HCT116 (cell line): ENCODE results near the gene REEP5. TPM values are rescaled to one million over a fixed set of nuclear protein-coding genes. Genes with fewer than 3 reads are reported as not detected.
A peak's percentile ranks its signal among the peaks of the same experiment; 100 is the strongest.

Experiments
- ATAC-seq: fragments of 200-7000 bp; cut with Tn5 transposase; 2 replicates; pipeline ENCODE4 v1.9.1; 2020; ENCODE audit warnings: mild to moderate bottlenecking, moderate library complexity
- BruUV-seq: library from RNA; stranded (reverse); fragments of 400-500 nt; replicated peaks from 2 replicates; lab custom pipeline; 2021; lab: Mats Ljungman, UMichigan
- CTCF ChIA-PET: fragments of 300-600 bp; sonication (Branson Sonifier 250); formaldehyde crosslinking; loops from one replicate; lab custom pipeline; 2021; ENCODE audit warnings: antibody characterized with exemption; lab: Charles Lee
- POLR2A ChIA-PET: fragments of 300-600, 350-600 bp; sonication (Branson Sonifier 250); formaldehyde crosslinking; loops from one replicate; lab custom pipeline; 2021; ENCODE audit warnings: antibody characterized with exemption; lab: Charles Lee
- RAD21 ChIA-PET, 2 experiments: fragments of 300-600 bp; sonication (Branson Sonifier 250); formaldehyde crosslinking; loops; one replicate each; lab custom pipeline; 2023; ENCODE audit warnings: low total read pairs in 2 of 2; ENCODE audit not compliant: uncharacterized antibody in 2 of 2, unreplicated experiment in 2 of 2, low non-redundant PET in 1 of 2; lab: Charles Lee
- DNase-seq: peaks from one replicate; pipeline ENCODE4 v3.0.0-alpha.2; 2010; ENCODE audit warnings: low read depth, low spot score
- H2AFZ ChIP-seq: fragments of 200-600 bp; shearing (Covaris generic), sonication (generic); 2 replicates; pipeline ENCODE4 v1.6.1; 2017; ENCODE audit warnings: low read depth, mixed run types, mixed read lengths, antibody characterized with exemption, low read length; ENCODE audit not compliant: poor library complexity, severe bottlenecking
- H3K27ac ChIP-seq: 2 replicates; pipeline ENCODE4 v1.5.1; 2012; ENCODE audit warnings: low read depth, low read length
- H3K27me3 ChIP-seq: fragments of 200-600 bp; sonication (generic); 2 replicates; pipeline ENCODE4 v1.6.1; 2016; ENCODE audit warnings: mixed run types, low read length, mixed read lengths; ENCODE audit not compliant: insufficient read depth
- H3K36me3 ChIP-seq, 2 experiments: fragments of 200-500 bp in 1 of 2; fragments of 200-600 bp in 1 of 2; sonication (Bioruptor generic) in 1 of 2; sonication (generic) in 1 of 2; 2 replicates each; pipeline versions ENCODE4 v1.5.1 to v1.6.1; 2014 to 2016; ENCODE audit warnings: low read length in 2 of 2, inconsistent platforms in 1 of 2, mixed read lengths in 1 of 2, mixed run types in 1 of 2; ENCODE audit not compliant: insufficient read depth in 2 of 2, control insufficient read depth in 1 of 2
- H3K4me1 ChIP-seq, 2 experiments: fragments of 200-600 bp in 1 of 2; sonication (generic) in 1 of 2; 2 replicates each; pipeline versions ENCODE4 v1.5.1 to v1.6.1; 2012 to 2017; ENCODE audit warnings: low read length in 2 of 2, inconsistent platforms in 1 of 2, mild to moderate bottlenecking in 1 of 2, mixed read lengths in 1 of 2, mixed run types in 1 of 2, moderate library complexity in 1 of 2; ENCODE audit not compliant: insufficient read depth in 2 of 2, control insufficient read depth in 1 of 2
- H3K4me2 ChIP-seq: fragments of 200-600 bp; sonication (generic); 2 replicates; pipeline ENCODE4 v1.6.1; 2017; ENCODE audit warnings: mixed run types, low read length, mixed read lengths
- H3K4me3 ChIP-seq, 2 experiments: fragments of 200-600 bp in 1 of 2; sonication (generic) in 1 of 2; replicated peaks in 1 of 2; 2 replicates each; pipeline ENCODE4 v1.5.1; 2011 to 2016; ENCODE audit warnings: low read length in 2 of 2, control low read depth in 1 of 2, low read depth in 1 of 2, mild to moderate bottlenecking in 1 of 2, mixed read lengths in 1 of 2, mixed run types in 1 of 2
- H3K79me2 ChIP-seq: fragments of 200-600 bp; sonication (generic); 2 replicates; pipeline ENCODE4 v1.6.1; 2017; ENCODE audit warnings: mild to moderate bottlenecking, mixed run types, low read length, moderate library complexity, mixed read lengths; ENCODE audit not compliant: insufficient read depth
- H3K9ac ChIP-seq: fragments of 200-600 bp; sonication (generic); 2 replicates; pipeline ENCODE4 v1.6.1; 2016; ENCODE audit warnings: low read length, mixed read lengths
- H3K9me2 ChIP-seq: fragments of 200-600 bp; sonication (generic), shearing (Covaris generic); 2 replicates; pipeline ENCODE4 v1.6.1; 2017; ENCODE audit warnings: mixed run types, mild to moderate bottlenecking, moderate library complexity; ENCODE audit not compliant: insufficient read depth
- H3K9me3 ChIP-seq, 2 experiments: fragments of 200-500 bp in 1 of 2; fragments of 200-600 bp in 1 of 2; sonication (Bioruptor generic) in 1 of 2; sonication (generic) in 1 of 2; 2 replicates each; pipeline ENCODE4 v1.6.1; 2014 to 2017; ENCODE audit warnings: low read length in 2 of 2, mixed read lengths in 2 of 2, inconsistent platforms in 1 of 2, low read depth in 1 of 2, mild to moderate bottlenecking in 1 of 2, mixed run types in 1 of 2, moderate library complexity in 1 of 2; ENCODE audit not compliant: control insufficient read depth in 1 of 2, insufficient read depth in 1 of 2
- H4K20me1 ChIP-seq: fragments of 200-600 bp; sonication (generic), shearing (Covaris generic); 2 replicates; pipeline ENCODE4 v1.6.1; 2017; ENCODE audit warnings: mixed run types, mild to moderate bottlenecking, moderate library complexity; ENCODE audit not compliant: insufficient read depth
- FOSL1 ChIP-seq: IDR thresholded peaks from 2 replicates; pipeline ENCODE4 v1.6.1; 2012; ENCODE audit warnings: low read depth
- JUND ChIP-seq: IDR thresholded peaks from 2 replicates; pipeline ENCODE4 v1.6.1; 2012
- MAX ChIP-seq: IDR thresholded peaks from 2 replicates; pipeline ENCODE4 v1.6.1; 2012
- POLR2A ChIP-seq: IDR thresholded peaks from 2 replicates; pipeline ENCODE4 v1.7.0; 2011; ENCODE audit warnings: borderline replicate concordance; ENCODE audit not compliant: insufficient read depth, insufficient read length; ENCODE audit errors: extremely low read depth
- POLR2AphosphoS5 ChIP-seq: IDR thresholded peaks from 2 replicates; pipeline ENCODE4 v1.6.1; 2011; ENCODE audit warnings: mild to moderate bottlenecking, low read depth, low read length, moderate library complexity
- REST ChIP-seq: IDR thresholded peaks from 2 replicates; pipeline ENCODE4 v1.6.1; 2012; ENCODE audit warnings: low read depth
- SP1 ChIP-seq: IDR thresholded peaks from 2 replicates; pipeline ENCODE4 v1.6.1; 2012; ENCODE audit warnings: low read depth
- SRF ChIP-seq: IDR thresholded peaks from 2 replicates; pipeline ENCODE4 v1.6.1; 2012; ENCODE audit warnings: low read depth
- ZBTB33 ChIP-seq: IDR thresholded peaks from 2 replicates; pipeline ENCODE4 v1.6.1; 2011; ENCODE audit warnings: mild to moderate bottlenecking, low read length, moderate library complexity; ENCODE audit not compliant: insufficient replicate concordance; ENCODE audit errors: extremely low read depth
- ZFX ChIP-seq: fragments of 450-650 bp; IDR thresholded peaks from 2 replicates; pipeline ENCODE4 v1.6.1; 2017
- intact Hi-C: fragments of 100-400 bp; cut with micrococcal nuclease; formaldehyde crosslinking; loops from 2 replicates; pipeline ENCODE4 v1.10.0; 2022
- total RNA-seq: library from RNA; stranded (reverse); gene quantifications from one replicate; pipeline ENCODE4 v1.2.1, GENCODE V29; 2021; ENCODE audit not compliant: unreplicated experiment

Gene REEP5
- total RNA-seq, 1 experiment from 2014 or later = 71.7 TPM

DNA sequence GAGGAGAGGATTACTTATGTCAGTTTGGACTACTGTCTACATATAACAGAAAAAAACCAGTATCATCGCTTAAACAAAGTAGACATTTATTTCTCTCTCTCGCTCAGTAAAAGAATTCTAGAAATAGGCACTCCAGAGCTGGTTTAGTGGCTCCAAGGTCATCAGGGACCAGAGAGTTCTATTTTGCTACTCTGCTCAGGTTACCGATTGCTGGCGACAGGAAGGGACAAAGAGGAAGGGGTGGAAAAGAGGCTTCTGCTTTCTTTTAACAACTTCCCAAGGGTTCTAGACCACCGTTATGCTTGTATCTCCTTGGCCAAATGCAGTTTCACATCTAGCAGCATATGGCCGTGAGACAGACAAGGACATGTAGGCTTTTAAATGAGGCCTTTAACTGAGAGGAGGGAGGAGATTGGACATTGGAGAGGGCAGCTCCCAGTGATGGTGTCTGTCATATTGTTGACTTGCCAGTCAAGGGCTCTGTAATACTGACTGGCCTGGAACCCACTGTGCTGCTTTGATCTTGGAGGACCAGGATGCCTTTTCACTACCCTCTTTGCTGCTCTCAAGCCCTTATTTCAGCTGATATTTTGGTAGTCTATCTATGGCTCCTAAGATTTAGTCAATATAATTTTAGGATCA lies 39.0 kb upstream of the REEP5 start:
- no TSS peak for BruUV-seq
- Histone ChIP-seq H3K4me1 (peaks cover 32 to 45% of the 10 kb centered on the region in 2 experiments), H3K36me3 (no peaks in the 10 kb centered on the region), H3K27ac (no peak overlapping the region), H3K9me2 (no peaks in the 10 kb centered on the region), H3K4me2 (no peak overlapping the region; the same call in 1 of the 2 replicates), H2AFZ (peak overlapping the region; percentile 1), H3K79me2 (no peaks in the 10 kb centered on the region), H3K9me3 (no peaks in the 10 kb centered on the region), H3K9ac (no peak overlapping the region), H3K4me3 (no peak overlapping the region), H4K20me1 (no peaks in the 10 kb centered on the region), H3K27me3 (no peaks in the 10 kb centered on the region)
- ChIA-PET RAD21 (interaction anchor here in 1 of 2 experiments (1.7 kb wide), 1 partner anchor 39 kb away, joined by 5 read pairs; the partner anchor contains the start of gene REEP5), CTCF (no interaction called here), POLR2A (interaction anchor here (1.5 kb wide), 1 partner anchor 15 kb away, joined by 4 read pairs; the partner anchor contains the start of gene DCP2)
- intact Hi-C loops = no loop called here
- DNase-seq (no peak), ATAC-seq (no peak)
- TF ChIP-seq FOSL1 (no peak), REST (no peak), ZBTB33 (no peak), JUND (no peak), SP1 (no peak), SRF (no peak), POLR2A (no peak), ZFX (no peak), MAX (no peak), POLR2AphosphoS5 (no peak)
